Left renal cortex interstitium (tissue), 4 donors: ENCODE measurements around the gene CAMTA1. TPM values are rescaled to one million over a fixed set of nuclear protein-coding genes. Genes with fewer than 3 reads are reported as not detected.

Experiments used
- DNase-seq, 4 donors: peaks; one replicate each; pipeline ENCODE4 v3.0.0-alpha.2; 2013; ENCODE audit warnings: low read depth in 4 of 4, low spot score in 2 of 4, missing footprints in 1 of 4
- polyA plus RNA-seq, 4 donors: library from polyadenylated mRNA; unstranded; fragments of 120-200 nt; gene quantifications; one replicate each; pipeline ENCODE4 v1.2.1, GENCODE V29; 2013; ENCODE audit not compliant: insufficient read length in 4 of 4

The CAMTA1 gene
- polyA plus RNA-seq, 4 donors, result 76.8 to 91.3 (median 85.3) TPM

- no peak for DNase-seq
Measured at GRCh38 chr1:7097938-7098592, 312.8 kb downstream of the CAMTA1 start.

- DNase-seq, result no peak
Measured at GRCh38 chr1:7098641-7099040, 313.4 kb downstream of the CAMTA1 start.

GRCh38 chr1:7100479-7100878 lies 315.2 kb downstream of the CAMTA1 start:
- no peak for DNase-seq

DNA sequence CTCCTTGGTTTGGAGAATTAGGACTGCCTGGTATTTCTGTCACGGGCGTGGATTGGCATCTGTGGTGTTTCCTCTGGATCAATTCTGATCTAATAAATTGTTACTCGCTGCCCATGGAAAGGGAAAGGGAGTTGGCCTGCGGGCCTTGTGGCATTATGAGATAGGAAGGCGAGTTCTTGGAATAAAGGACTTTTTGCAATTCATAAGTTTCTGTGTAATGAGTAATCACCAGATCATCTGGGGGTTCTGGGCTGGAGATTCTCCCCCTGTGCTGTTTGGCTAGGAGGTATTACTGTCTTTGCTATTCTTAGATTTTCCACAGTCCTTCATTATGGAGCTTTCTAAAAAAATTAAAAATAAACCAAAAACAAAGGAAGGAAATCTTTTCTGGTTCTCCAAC lies 315.9 kb downstream of the CAMTA1 start:
- no peak for DNase-seq

DNA sequence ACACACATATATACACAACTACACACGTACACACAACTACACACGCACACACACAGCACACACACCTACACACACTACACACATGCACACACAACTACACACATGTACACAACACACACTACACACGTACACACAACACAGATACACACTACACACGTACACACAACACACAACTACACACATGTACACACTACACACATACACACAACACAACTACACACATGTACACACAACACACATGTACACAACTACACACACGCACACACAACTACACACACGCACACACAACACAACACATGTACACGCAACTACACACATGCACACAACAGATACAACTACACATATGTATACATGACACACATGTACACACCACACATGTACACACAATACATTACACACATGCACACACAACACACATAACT lies 318.1 kb downstream of the CAMTA1 start:
- no peak for DNase-seq

- no peak for DNase-seq
Measured at GRCh38 chr1:7103874-7104273, 318.6 kb downstream of the CAMTA1 start.

- no peak for DNase-seq
Measured at GRCh38 chr1:7104339-7104738, 319.1 kb downstream of the CAMTA1 start.

DNA sequence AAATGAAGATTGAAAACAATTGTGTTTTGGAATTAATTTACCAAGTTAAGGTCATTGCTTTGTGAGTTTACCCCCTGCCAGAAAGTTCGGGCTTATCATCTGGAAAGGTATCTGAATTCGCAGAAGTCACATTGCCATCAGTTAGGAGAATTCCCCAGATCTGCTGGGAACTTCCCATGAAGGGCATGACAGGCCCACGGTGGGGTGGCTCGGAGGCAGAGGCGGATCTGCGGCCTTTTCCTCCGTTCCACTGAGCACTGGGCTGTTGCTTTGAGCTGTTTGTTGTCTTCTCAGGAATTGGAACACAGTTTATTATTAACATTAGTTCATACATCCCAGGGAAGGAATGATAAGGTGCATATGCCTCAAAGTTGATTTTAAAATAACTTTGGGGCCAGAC lies 320.0 kb downstream of the CAMTA1 start:
- no peak for DNase-seq

GRCh38 chr1:7106442-7107108 lies 321.3 kb downstream of the CAMTA1 start:
- no peak for DNase-seq

DNA sequence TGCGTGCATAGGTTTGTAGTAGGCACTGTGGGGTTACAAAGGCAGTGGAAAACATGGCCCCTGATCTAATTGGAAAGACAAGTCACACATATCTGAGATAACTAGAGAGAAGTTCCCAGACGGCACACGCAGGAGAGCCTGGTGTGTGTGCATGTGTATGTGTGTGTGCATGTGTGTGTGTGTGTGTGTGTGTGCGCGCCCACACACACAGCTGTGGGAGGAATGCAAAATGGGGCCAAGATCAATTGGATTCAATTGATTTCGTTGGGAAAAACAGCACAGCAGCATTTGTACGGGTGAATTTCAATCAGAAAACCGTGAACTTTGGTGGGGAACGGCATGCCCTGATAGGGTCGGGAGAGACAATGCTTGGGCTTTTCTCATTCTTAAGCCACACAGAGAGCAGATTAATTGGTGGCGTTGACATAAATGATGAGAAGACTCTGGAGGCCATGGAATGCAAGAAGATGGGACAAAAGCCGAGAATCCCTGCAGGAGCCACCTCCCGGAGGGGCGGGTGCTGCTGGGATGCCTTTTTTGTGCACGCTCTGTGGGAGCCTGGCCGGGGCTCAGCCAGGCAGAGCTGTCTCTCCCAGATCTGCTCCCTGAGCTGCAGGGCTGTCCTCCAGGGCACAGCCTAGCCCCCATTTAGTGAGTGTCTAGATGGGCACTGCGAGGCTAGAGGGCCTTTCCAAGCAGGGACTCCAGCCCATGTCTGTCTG lies 322.0 kb downstream of the CAMTA1 start:
- DNase-seq, result no peak

DNA sequence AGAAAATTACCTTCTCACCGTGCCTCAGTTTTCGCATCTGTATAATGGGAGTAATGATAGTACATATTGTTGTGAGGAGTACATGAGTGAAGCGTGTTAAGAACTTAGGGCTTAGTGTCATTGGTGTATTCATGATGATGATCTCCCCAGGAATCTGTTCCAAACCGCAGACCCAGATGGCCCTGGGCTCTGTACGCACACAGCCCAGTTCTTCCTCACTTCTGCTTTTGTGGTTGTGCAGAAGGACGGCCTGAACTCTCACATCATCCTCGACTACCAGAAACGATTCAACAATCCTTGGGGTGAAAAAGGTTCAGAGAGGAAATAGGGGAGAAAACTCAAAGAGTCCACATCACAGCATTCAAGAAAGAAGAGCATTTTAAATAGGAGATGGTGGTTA lies 323.0 kb downstream of the CAMTA1 start:
- no peak for DNase-seq

- no peak for DNase-seq
Measured at GRCh38 chr1:7109901-7110300, 324.6 kb downstream of the CAMTA1 start.

DNA sequence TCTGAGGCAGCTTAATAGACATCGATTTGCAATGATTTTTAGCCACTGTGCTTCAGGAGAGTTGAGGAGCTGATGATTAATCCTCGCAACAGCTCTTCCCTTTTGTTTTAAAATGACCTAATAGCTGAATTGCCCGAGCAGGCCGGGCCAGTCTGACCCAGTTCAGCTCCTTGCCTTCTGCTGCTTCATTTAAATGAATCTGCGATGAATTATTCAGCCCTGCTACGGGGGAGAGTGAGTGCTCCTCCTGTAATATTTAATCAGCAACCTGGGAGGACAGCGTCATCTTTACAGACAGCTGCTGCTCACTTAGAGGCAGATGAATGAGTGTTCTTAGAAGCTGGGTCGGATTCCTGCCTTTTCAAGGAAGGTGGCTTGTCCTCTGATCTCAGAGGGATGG lies 325.1 kb downstream of the CAMTA1 start:
- DNase-seq, result no peak

GRCh38 chr1:7111853-7112252 lies 326.6 kb downstream of the CAMTA1 start:
- DNase-seq, result no peak

DNA sequence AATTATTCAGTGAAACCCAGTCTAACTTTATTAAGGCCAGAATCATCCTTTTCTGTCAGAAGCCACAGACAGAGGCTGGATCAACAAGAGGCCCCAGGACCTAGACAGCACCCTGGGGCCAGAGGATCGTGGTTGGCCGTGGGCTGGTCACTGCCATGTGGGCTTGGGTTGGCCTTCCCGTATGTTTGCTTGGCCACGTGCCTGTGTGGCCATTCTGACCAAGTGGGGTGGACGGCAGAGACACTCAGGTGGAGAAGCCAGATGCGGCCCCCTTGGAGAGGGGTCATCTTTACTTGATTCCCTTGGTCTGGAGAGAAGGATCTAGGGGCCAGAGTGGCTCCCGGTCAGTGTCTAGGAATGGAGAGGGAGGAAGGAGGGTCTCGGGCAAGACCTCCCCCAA lies 327.9 kb downstream of the CAMTA1 start:
- DNase-seq, result no peak

- no peak for DNase-seq
Measured at GRCh38 chr1:7113822-7114221, 328.6 kb downstream of the CAMTA1 start.

DNA sequence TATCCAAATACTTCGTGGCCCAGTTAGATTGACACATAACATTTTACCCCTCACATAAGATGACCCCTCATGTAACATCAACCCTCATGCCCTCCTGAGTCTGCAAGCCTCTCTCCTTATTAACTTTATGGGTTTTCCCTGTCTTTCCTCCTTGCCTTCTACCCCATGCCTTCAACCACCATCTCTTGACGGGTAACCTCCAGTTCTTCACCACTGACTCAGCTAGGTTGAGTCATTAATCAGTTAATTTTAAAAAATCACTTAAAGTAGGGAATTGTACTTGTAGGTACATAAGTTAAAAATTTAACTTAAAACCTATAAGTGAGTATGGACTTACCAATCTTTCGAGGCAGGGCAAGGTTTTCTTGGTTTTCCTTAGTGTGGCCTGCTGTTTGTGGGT lies 330.7 kb downstream of the CAMTA1 start:
- no peak for DNase-seq

DNA sequence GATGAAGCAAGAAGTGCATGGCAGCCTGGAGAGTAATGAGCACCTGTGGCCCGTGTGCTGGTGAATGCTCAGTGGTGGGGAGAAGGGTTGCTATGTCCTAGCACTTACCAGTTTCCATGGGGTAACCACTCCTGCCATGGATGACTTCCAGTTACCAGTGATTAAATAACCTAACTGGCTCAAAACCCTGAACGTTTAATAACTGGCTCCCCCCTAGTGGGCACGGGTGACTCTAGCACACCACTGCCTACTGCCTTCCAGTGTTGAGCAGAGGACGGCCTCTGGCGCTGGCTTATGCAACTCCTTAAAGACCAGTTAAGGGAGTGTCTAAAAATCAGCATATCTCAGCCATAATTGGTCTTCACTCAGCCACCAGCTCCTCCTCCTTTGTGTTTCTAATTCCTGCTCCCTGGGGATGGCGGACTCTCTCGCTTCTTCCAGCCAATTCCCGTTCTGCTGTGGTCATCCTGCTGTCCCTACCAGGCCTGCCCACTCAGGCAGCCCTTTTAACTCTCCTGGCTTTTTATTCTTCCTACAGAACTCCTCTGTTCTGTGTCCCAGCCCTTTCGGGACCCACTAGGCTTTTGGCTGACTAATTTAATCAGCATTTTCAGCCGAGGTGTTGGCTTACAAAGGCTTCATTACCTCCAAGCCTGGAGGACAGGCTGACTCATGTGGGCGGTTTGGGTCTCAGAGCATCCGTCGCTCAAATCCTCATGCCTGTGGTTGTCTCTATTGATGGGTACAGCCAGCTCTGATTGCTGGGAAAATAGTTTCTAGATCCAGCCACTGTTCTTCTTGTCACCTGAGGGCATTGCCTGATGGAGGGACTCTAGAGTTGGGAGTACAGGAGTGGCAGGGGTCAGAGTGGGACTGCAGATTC lies 332.4 kb downstream of the CAMTA1 start:
- DNase-seq, result peak in 3 of 4 donors; percentile 28 to 41 (median 39)

DNA sequence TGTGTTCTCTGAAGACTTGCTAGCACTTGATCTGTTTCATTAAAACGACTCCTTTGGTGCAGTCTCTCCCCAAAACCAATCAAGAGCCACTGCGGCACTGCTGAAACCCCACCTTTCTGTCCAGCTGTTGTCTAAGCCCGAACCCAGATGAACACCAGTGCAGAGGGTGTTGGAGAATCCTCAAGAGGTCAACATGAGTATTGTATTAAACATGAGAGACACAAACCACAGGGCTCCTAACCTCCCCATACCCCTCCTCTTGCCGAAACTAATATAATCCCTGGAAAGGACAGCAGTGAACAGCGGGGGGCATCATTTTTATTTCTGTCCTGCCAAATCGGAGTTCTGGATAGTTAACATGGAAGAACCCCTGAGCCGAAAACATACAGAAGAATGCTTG lies 333.9 kb downstream of the CAMTA1 start:
- DNase-seq, result no peak

DNA sequence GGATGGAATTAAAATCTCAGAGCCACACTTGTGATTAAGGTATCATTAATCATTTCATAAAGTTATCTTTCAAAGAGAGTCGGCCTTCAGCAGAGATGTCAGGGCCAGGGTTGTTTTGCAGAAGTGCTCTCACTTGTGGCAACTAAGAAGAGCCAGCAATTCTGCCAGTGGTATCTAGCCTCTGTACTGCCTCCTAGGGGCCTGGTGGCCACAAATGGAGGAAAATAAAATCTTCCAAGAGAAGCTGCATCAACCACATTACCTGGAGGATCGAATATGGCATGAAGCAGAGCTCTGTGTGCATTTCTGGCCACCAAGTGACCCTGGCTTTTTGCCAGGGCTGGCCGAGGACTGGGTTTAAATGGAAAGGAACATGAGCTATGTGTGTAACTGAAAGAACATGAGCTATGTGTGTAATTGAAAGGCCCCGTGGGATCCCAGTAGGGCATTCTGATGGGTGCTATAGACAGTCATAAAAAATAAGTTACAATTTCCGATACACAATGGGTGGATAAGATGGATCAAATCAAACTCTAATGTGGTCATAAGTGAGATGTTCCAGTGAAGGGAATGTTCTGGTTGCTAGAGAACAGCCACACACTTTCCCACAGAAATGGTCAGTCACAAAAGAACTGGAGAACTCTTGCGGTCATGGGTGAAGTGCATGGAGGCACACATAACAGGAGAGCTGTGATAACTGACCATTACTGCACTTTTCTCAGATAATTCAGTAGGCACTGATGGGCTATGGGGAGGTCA lies 335.8 kb downstream of the CAMTA1 start:
- DNase-seq, result no peak
